ENCODE measurements around the gene B4GALNT4. TPM values are rescaled to one million over a fixed set of nuclear protein-coding genes. Genes with fewer than 3 reads are reported as not detected.

The B4GALNT4 gene
- total and polyA plus RNA-seq, 2 of the 13 experiments (the other 11 are each of a cell fraction or from before 2014, with no cell fraction given): 30.5 to 50.1 TPM

DNA sequence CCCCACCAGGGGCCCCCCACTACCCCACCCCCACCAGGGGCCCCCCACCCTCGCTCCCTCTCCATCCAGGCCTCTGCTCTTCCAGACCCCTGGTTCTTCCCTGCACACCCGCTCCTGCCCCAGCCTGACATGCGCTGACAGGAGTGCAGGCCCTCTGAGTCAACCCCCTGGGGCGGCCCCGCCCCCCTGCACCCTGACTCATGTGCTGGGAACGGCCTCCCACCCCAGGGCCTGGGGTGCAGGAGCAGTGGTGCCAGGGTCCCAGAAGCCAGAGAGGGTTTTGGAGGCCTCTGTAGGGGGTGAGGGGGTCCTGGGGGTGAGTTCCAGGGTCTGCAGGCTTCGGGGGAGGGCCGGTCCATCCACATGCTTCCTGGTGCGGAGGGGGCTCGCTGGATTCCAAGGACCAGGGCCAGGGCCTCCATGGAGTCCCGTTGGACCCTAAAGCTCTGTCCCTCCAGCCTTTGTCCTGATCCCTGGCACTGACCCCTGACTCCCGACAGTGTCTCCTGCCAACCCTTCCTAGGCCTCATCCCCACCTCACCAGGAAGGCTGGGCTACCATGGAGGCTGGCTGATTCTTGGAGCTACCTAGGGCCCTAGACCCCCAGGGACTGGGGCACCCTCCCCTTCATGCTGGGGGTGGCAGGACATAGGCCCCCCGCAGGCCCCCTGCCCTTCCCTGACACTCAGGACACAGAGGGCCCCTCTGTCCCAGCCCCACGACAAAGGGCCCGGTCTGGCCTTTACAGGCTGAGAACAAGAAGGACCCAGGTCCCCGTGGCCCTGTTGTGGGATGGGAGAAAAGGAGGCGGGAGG is 24.1 kb downstream of the B4GALNT4 start (continued):
- TF ChIP-seq ATF7 (IDR thresholded peaks at IDR 0.05) (no peak), ATF7 (CRISPR knock-in tag; IDR thresholded peaks at IDR 0.05) (0 out of 2 replicates have a peak, but pooled peaks have one; percentile 18), SP5 (CRISPR knock-in tag; IDR thresholded peaks at IDR 0.05; ENCODE audit: borderline replicate concordance, low read depth) (peak; percentile 47), HOXA7 (CRISPR knock-in tag; IDR thresholded peaks at IDR 0.05) (no peak), MXI1 (IDR thresholded peaks at IDR 0.05; ENCODE audit: borderline replicate concordance, low read depth, low read length) (peak; percentile 63; the same call in 1 of the 3 replicates), ZNF280B (CRISPR knock-in tag; IDR thresholded peaks at IDR 0.05; ENCODE audit: borderline replicate concordance) (peak; percentile 37; the same call in 1 of the 2 replicates), TIGD3 (CRISPR knock-in tag; IDR thresholded peaks at IDR 0.05; ENCODE audit: borderline replicate concordance) (no peak), BHLHE40 (IDR thresholded peaks at IDR 0.05; ENCODE audit: low read length) (0 out of 2 replicates have a peak, but pooled peaks have one; percentile 25), EED (CRISPR knock-in tag; IDR thresholded peaks at IDR 0.05) (no peak), ZNF501 (CRISPR knock-in tag; IDR thresholded peaks at IDR 0.05) (0 out of 2 replicates have a peak, but pooled peaks have one; percentile 14), HDAC1 (CRISPR knock-in tag; IDR thresholded peaks at IDR 0.05) (peak; percentile 21; the same call in 1 of the 2 replicates), RXRA (CRISPR knock-in tag; IDR thresholded peaks at IDR 0.05) (no peak), ZBTB25 (CRISPR knock-in tag; IDR thresholded peaks at IDR 0.05) (no peak), ZNF34 (CRISPR knock-in tag; IDR thresholded peaks at IDR 0.05; ENCODE audit: borderline replicate concordance) (0 out of 2 replicates have a peak, but pooled peaks have one; percentile 36), XRCC5 (optimal IDR thresholded peaks at IDR 0.05; ENCODE audit: low read length) (peak; percentile 4), SAP130 (CRISPR knock-in tag; IDR thresholded peaks at IDR 0.05; ENCODE audit: low read depth) (peak; percentile 74), ZNF891 (CRISPR knock-in tag; IDR thresholded peaks at IDR 0.05) (0 out of 2 replicates have a peak, but pooled peaks have one; percentile 66), MEIS2 (CRISPR knock-in tag; IDR thresholded peaks at IDR 0.05) (peak; percentile 8), TEAD3 (CRISPR knock-in tag; optimal IDR thresholded peaks at IDR 0.05; ENCODE audit: borderline replicate concordance) (peak; percentile 6), PCBP2 (optimal IDR thresholded peaks at IDR 0.05; ENCODE audit: low read depth, low read length, poor library complexity, severe bottlenecking) (no peak)
